K562 (cell line): ENCODE data around the gene BDNF.

Experiments
- ESRRA ChIP-seq: fragments of 450-650 bp; IDR thresholded peaks from 2 replicates; pipeline ENCODE4 v1.6.1; 2014; ENCODE audit warnings: low read depth, mild to moderate bottlenecking, moderate library complexity, borderline replicate concordance
- SRF ChIP-seq, 2 experiments: fragments of 250-450, 450-650 bp in 1 of 2; sonication (Bioruptor Pico) in 1 of 2; sonication (generic) in 1 of 2; formaldehyde crosslinking; IDR thresholded peaks; 2 replicates each; pipeline versions ENCODE4 v1.5.0 to v1.5.1; 2020 to 2022; ENCODE audit warnings: mild to moderate bottlenecking in 1 of 2, missing genetic modification reagents in 1 of 2
- SRSF1 ChIP-seq: fragments of 200-400 bp; formaldehyde crosslinking; IDR thresholded peaks from 2 replicates; pipeline ENCODE4 v1.6.1; 2017; ENCODE audit warnings: mild to moderate bottlenecking, low read depth, low read length, moderate library complexity

- no peak for TF ChIP-seq SRSF1
- no peak for TF ChIP-seq SRF (CRISPR knock-in tag; IDR thresholded peaks at IDR 0.05)
- no peak for TF ChIP-seq ESRRA
Measured at GRCh38 chr11:27701355-27702105, 1.3 kb upstream of the BDNF start.
